DOHH2 (cell line): ENCODE data around the gene TMEFF2.

ENCODE experiments used
- H3F3A ChIP-seq: fragments of 200-600 bp; sonication (generic), shearing (Covaris generic); 2 replicates; pipeline ENCODE4 v1.6.0; 2016; ENCODE audit warnings: antibody characterized with exemption, mild to moderate bottlenecking; ENCODE audit not compliant: control insufficient read depth, insufficient read depth
- H3K27ac ChIP-seq: fragments of 200-600 bp; sonication (generic); 2 replicates; pipeline ENCODE4 v1.5.1; 2014; ENCODE audit warnings: low read depth, mild to moderate bottlenecking, low read length, moderate library complexity
- H3K27me3 ChIP-seq: fragments of 200-600 bp; sonication (generic); 2 replicates; pipeline ENCODE4 v1.6.1; 2014; ENCODE audit warnings: mild to moderate bottlenecking, low read length, mixed read lengths; ENCODE audit not compliant: control insufficient read depth
- H3K36me3 ChIP-seq: fragments of 200-600 bp; sonication (generic); 2 replicates; pipeline ENCODE4 v1.6.1; 2014; ENCODE audit warnings: mild to moderate bottlenecking, low read length, moderate library complexity, mixed read lengths; ENCODE audit not compliant: control insufficient read depth
- H3K4me1 ChIP-seq: fragments of 200-600 bp; sonication (generic); 2 replicates; pipeline ENCODE4 v1.6.1; 2014; ENCODE audit warnings: mild to moderate bottlenecking, low read length, mixed read lengths; ENCODE audit not compliant: control insufficient read depth
- H3K4me2 ChIP-seq: fragments of 200-600 bp; sonication (generic); 2 replicates; pipeline ENCODE4 v1.6.0; 2014; ENCODE audit warnings: mild to moderate bottlenecking, low read length, moderate library complexity
- H3K4me3 ChIP-seq: fragments of 200-600 bp; sonication (generic); 2 replicates; pipeline ENCODE4 v1.5.1; 2014; ENCODE audit warnings: mild to moderate bottlenecking, low read length, mixed read lengths
- H3K79me2 ChIP-seq: fragments of 200-600 bp; sonication (generic); 2 replicates; pipeline ENCODE4 v1.6.1; 2014; ENCODE audit warnings: mild to moderate bottlenecking, low read length, mixed read lengths; ENCODE audit not compliant: control insufficient read depth
- H3K9me2 ChIP-seq: fragments of 200-600 bp; sonication (generic); replicated peaks from 2 replicates; pipeline ENCODE4 v1.6.1; 2014; ENCODE audit warnings: mild to moderate bottlenecking, low read length, mixed read lengths; ENCODE audit not compliant: control insufficient read depth
- H3K9me3 ChIP-seq: fragments of 200-600 bp; sonication (generic); 2 replicates; pipeline ENCODE4 v1.6.1; 2014; ENCODE audit warnings: antibody characterized with exemption, low read length, mixed read lengths; ENCODE audit not compliant: control insufficient read depth, insufficient read depth
- H4K20me1 ChIP-seq: fragments of 200-600 bp; sonication (generic); 2 replicates; pipeline ENCODE4 v1.6.0; 2014; ENCODE audit warnings: low read depth, mild to moderate bottlenecking, antibody characterized with exemption, low read length, moderate library complexity; ENCODE audit not compliant: control insufficient read depth, insufficient read depth
- CTCF ChIP-seq: fragments of 200-600 bp; sonication (generic); IDR thresholded peaks from one replicate; pipeline ENCODE4 v1.5.1; 2014; ENCODE audit warnings: antibody characterized with exemption, mild to moderate bottlenecking, low read depth, low read length; ENCODE audit not compliant: poor library complexity, severe bottlenecking
- EZH2phosphoT487 ChIP-seq: fragments of 200-600 bp; sonication (generic); IDR thresholded peaks from 2 replicates; pipeline ENCODE4 v1.6.1; 2017; ENCODE audit warnings: borderline replicate concordance, mild to moderate bottlenecking, antibody characterized with exemption, low read length, moderate library complexity, mixed read lengths

TMEFF2 gene

GRCh38 chr2:192072261-192072660, 122.5 kb downstream of the TMEFF2 start:
- Histone ChIP-seq H3K9me3 (no peaks in the 10 kb centered on the region), H3K4me2 (no peak overlapping the region), H4K20me1 (no peaks in the 10 kb centered on the region), H3K9me2 (no peaks in the 10 kb centered on the region), H3K27me3 (no peaks in the 10 kb centered on the region), H3K79me2 (no peaks in the 10 kb centered on the region), H3K4me1 (no peaks in the 10 kb centered on the region), H3K4me3 (no peak overlapping the region), H3K36me3 (no peaks in the 10 kb centered on the region), H3K27ac (no peak overlapping the region), H3F3A (no peaks in the 10 kb centered on the region)
- TF ChIP-seq EZH2phosphoT487 (no peak), CTCF (no peak)

GRCh38 chr2:192070099-192070498, 124.6 kb downstream of the TMEFF2 start:
- Histone ChIP-seq H3K27ac (no peak overlapping the region), H4K20me1 (no peaks in the 10 kb centered on the region), H3K9me3 (no peaks in the 10 kb centered on the region), H3K27me3 (no peaks in the 10 kb centered on the region), H3K79me2 (no peaks in the 10 kb centered on the region), H3K4me1 (no peaks in the 10 kb centered on the region), H3K4me3 (no peak overlapping the region), H3K4me2 (no peak overlapping the region), H3F3A (no peaks in the 10 kb centered on the region), H3K36me3 (no peaks in the 10 kb centered on the region), H3K9me2 (no peaks in the 10 kb centered on the region)
- no peak for TF ChIP-seq EZH2phosphoT487
- no peak for TF ChIP-seq CTCF

GRCh38 chr2:192069417-192069816, 125.3 kb downstream of the TMEFF2 start:
- Histone ChIP-seq H3K9me3 (no peaks in the 10 kb centered on the region), H3F3A (no peaks in the 10 kb centered on the region), H3K4me3 (no peak overlapping the region), H4K20me1 (no peaks in the 10 kb centered on the region), H3K36me3 (no peaks in the 10 kb centered on the region), H3K79me2 (no peaks in the 10 kb centered on the region), H3K4me2 (no peak overlapping the region), H3K9me2 (no peaks in the 10 kb centered on the region), H3K27ac (no peak overlapping the region), H3K27me3 (no peaks in the 10 kb centered on the region), H3K4me1 (no peaks in the 10 kb centered on the region)
- TF ChIP-seq CTCF (no peak), EZH2phosphoT487 (no peak)

GRCh38 chr2:192068966-192069365, 125.8 kb downstream of the TMEFF2 start:
- Histone ChIP-seq H3K4me2 (no peak overlapping the region), H3K36me3 (no peaks in the 10 kb centered on the region), H3K9me3 (no peaks in the 10 kb centered on the region), H3K79me2 (no peaks in the 10 kb centered on the region), H3K4me1 (no peaks in the 10 kb centered on the region), H3F3A (no peaks in the 10 kb centered on the region), H3K27me3 (no peaks in the 10 kb centered on the region), H4K20me1 (no peaks in the 10 kb centered on the region), H3K4me3 (no peak overlapping the region), H3K27ac (no peak overlapping the region), H3K9me2 (no peaks in the 10 kb centered on the region)
- no peak for TF ChIP-seq CTCF
- TF ChIP-seq EZH2phosphoT487, result no peak
